ENCODE data around the gene PYGB.
"Not testable (repeated sequence)": the region's sequence is repeated elsewhere in the genome, so short reads cannot be mapped to it uniquely, and the experiment has no call there.

The PYGB gene

GRCh38 chr20:25259788-25260254 lies 11.9 kb downstream of the PYGB start:
- no peak for FAIRE-seq
- DNase-seq (ENCODE audit: extremely low spot score, insufficient read length, low read depth), result no peak

GRCh38 chr20:25260770-25261437 lies 13.0 kb downstream of the PYGB start:
- not testable (repeated sequence) for FAIRE-seq; DNase-seq (ENCODE audit: extremely low spot score, insufficient read length, low read depth)

DNA sequence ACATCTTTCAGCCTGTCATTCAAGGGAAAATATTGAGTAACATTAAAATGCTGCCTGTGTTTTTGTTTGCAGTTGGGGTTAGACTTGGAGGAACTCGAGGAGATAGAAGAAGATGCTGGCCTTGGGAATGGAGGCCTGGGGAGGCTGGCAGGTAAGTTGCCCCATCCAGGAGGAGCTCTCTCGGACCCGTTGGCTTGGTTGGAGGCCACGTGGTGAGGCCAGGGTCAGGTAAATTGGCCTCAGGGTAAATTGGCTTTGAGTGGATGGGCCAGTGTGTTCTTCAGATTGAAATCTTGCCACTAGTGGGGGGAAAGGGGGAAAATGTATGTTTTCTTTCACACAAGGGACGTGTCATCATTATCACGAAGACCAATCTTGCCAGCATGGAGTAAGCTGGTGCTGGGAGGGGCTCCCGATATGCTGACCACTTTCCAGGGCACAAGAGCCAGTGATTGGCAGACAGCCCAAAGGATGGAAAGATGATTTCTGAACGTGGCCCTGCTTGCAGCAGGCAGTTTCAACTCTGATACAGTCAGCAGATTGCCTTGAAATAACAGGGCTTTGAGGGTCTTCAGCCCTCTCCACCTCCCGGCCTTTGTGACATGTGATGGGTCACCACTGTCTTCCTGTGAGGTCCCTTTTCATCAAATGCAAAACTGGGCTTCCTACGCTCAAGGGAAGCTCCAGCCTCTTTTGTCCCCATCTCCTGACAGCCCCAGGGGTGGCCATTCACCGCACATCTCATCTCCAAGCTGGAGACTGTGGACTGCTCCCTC lies 21.4 kb downstream of the PYGB start:
- DNase-seq (ENCODE audit: extremely low spot score, insufficient read length, low read depth) (no peak), FAIRE-seq (no peak)

DNA sequence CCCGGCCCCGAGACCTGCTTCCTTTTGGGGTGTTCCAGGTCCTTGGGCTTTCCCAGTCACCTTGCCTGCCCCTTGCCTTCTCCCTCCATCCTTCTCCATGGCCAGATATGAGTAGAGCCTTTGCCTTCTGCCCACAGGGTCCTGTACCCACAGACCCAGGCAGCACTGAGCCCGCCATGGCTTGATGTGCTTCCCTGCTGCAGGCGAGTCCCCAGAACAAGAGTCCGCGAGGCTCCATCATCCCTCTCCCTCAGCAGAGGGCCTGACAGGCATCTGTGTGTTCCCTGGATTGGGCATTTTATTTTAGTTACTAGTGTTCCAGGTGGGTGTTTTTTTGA lies 21.9 kb downstream of the PYGB start:
- no peak for DNase-seq (ENCODE audit: extremely low spot score, insufficient read length, low read depth)
- no peak for FAIRE-seq

DNA sequence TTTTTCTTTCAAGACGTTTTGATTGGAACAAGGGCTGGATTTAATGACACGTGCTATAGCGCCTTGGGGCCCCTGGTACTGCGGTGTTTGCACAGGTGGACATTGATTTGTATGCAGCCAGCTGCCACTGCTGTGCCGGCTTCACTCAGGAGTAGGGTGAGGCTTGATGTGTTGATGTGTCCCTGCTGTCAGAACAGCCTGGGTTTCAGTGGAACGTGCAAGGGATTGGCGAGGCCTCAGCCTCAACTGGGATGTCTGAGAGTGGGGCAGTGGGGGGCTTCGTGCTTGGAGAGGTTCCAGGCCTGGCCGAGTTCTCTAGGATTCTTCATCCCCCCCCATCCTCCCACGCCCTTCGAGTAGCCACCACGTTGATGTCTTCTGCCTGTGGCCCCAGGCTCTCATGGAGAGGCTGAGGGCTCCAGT lies 23.0 kb downstream of the PYGB start:
- FAIRE-seq, result no peak

DNA sequence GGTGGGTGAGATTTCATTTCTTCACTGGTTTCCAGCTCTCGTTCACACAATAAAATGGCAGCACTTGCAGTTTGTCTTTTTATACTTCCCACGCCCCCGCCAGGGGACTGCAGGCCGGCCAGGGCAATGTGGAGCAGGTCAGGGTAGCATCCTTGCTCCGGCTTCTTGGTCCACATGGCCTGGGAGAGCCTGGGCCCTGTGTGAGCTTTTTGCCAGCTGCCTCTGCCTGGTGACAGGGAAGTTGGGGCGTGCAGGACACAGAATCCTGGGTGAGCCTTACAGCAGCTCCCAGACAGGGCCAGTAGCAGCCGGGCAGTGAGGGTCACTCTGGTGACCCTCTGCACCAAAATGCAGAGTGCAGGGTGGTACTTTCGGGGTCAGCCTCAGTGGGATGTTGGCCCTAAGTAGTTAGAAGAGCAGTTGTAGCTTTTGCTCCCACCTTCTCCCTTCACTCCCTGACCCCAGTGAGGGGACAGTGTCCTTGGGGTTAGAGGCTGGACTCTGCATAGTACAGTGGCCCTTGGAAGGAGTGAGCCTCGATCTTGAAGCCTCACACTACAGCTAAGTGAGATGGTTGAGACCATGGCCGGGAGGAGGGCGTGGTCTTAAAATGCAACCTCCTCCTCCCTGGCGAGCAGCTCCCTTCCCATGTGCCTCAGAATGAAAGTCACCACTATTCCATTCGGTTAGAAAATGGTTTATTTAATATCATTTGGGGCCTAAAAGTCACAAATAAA lies 23.8 kb downstream of the PYGB start:
- FAIRE-seq, result no peak
- DNase-seq (ENCODE audit: extremely low spot score, insufficient read length, low read depth), result no peak

More for the DNA sequence above, 23.0 kb downstream of the PYGB start:
- no peak for DNase-seq (ENCODE audit: extremely low spot score, insufficient read length, low read depth)

DNA sequence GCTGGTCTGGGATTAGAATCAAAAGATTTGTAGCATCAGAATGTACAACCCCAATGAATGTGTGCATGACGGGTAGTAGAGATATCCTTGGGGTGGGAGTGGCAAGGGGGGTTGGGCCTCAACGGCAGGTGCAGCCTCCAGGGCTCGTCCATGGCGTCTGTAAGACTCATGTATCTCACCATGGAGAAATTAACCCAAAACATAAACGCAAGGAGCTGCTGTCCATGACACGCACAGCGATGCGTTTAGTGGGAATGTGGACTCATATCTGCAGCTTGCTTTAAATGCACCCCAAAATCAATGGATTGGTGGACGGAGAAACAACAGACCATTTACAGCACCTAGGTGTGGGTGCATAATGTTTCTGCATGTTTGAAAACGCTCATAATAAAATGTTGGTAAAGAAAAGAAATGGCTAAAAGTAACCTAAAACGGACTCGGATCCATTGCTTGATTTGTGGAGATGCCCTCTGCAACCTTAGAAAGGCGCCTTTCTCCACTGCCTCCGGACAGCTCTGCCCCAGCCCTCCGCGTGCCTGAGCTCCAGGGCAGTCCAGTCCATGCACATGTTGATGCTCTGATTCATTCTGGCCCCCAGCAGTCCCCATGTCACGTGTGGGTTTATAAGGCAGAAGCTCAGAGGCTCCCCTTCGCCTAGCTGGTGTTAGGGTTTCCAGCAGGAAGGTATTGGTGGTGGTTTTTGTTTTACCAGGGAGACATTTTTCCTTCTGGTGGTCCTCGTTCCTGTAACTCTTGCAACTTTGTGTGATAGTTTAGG lies 24.5 kb downstream of the PYGB start:
- no peak for DNase-seq (ENCODE audit: extremely low spot score, insufficient read length, low read depth)
- no peak for FAIRE-seq

GRCh38 chr20:25273046-25273445 lies 25.2 kb downstream of the PYGB start:
- DNase-seq (ENCODE audit: extremely low spot score, insufficient read length, low read depth) (no peak), FAIRE-seq (no peak)

DNA sequence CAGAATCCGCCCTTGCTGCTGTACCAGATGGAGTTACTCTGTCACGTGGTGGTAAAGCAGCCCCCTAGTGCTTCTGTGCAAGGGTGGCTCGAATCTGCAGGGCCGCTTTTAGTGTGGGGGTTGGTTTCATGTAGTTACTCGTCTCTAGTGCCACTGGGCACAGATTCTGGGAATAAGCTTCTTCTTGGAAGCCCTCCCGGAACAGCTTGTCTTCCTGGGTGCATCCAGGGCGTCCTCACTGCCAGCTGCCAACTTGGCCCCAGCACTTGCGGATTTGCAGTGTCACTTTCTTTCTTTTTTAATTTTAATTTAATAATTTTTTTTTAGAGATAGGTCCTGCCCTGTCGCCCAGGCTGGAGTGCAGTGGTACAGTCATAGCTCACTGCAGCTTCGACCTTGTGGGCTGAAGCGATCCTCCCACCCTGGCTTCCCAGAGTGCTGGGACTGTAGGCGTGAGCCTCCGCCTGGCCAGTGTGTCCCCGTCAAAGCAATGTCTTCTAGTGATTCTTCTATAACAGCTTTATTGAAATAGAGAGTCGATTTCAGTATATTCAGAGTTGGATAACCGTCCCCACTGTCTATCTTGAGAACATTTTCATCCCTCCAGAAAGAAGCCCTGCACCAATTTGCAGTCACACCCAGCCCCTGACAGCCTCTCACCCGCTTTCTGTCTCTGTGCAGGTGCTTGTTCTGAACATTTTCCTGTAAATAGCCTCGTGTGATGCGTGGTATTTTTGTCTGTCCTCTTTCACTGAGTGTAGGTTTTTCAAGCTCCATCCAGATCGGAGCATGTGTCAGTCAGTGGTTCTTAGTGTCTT lies 25.9 kb downstream of the PYGB start:
- DNase-seq (ENCODE audit: extremely low spot score, insufficient read length, low read depth) (no peak), FAIRE-seq (no peak)

GRCh38 chr20:25274481-25274880 lies 26.6 kb downstream of the PYGB start:
- FAIRE-seq (no peak), DNase-seq (ENCODE audit: extremely low spot score, insufficient read length, low read depth) (no peak)

GRCh38 chr20:25274891-25275812 lies 27.3 kb downstream of the PYGB start:
- no peak for DNase-seq (ENCODE audit: extremely low spot score, insufficient read length, low read depth)
- no peak for FAIRE-seq

- no peak for DNase-seq (ENCODE audit: extremely low spot score, insufficient read length, low read depth)
- no peak for FAIRE-seq
Measured at GRCh38 chr20:25275813-25276532, 28.1 kb downstream of the PYGB start.

DNA sequence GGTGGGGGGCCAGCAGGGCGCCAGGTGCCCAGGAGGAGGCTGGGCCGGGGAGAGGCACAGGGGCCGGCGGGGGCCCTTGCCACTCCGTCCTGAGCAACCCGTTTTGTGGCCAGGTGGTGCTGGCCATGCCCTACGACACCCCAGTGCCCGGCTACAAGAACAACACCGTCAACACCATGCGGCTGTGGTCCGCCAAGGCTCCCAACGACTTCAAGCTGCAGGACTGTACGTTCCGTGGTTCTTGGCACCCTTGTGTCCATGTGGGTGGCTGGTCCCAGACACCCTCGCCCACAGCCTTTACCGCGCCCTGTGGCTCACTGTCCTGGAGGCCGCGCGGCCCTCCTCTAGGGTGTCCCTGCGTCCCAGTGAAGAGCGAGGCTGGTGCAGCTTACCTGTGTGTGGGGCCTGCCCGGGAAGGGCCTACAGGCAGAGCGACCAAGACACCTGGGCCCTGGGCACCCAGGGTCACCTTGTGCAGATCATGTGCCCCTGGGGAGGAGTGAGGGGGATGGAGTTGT lies 28.7 kb downstream of the PYGB start:
- FAIRE-seq (no peak), DNase-seq (ENCODE audit: extremely low spot score, insufficient read length, low read depth) (no peak)

DNA sequence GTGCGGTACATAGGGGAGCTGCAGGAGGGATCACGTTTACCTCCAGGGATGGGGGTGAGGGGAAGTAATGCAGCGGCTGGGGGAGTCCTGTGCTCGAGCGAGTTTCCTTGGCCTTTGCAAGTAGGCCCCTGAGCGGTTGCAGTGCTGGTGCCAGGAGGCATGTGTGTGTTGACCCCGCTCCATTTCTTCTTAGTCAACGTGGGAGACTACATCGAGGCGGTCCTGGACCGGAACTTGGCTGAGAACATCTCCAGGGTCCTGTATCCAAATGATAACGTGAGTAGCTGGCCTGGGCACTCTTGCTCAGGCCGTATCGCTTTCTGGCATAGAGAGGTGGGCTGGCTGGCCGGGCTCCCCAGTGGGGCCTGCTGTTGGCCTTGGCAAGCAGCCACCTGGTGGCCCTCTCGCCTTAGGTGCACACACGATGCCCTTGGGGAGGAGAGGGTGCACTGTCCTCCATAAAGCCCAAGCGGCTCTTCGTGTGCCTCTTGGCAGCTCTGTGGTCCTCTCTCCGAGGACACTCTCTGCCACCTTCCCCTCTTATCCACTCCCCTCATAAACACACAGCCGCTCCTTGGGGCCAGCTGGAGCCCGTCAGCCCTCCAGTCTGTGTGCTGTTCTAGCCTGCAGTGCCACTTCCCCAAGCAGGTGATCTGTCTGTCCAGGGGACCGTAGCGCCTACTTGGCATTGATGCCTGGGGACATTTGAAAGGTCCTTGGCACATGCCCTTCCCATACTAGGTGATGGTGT lies 29.3 kb downstream of the PYGB start:
- DNase-seq (ENCODE audit: extremely low spot score, insufficient read length, low read depth), result no peak
- FAIRE-seq, result no peak

- no peak for DNase-seq (ENCODE audit: extremely low spot score, insufficient read length, low read depth)
- FAIRE-seq, result no peak
Measured at GRCh38 chr20:25277941-25278521, 30.1 kb downstream of the PYGB start.

- DNase-seq (ENCODE audit: extremely low spot score, insufficient read length, low read depth) (no peak), FAIRE-seq (no peak)
Measured at GRCh38 chr20:25278636-25279361, 30.9 kb downstream of the PYGB start.

Data from GM18507 (cell line).